Measurements from ENCODE around the gene FBXL20.
A peak's percentile ranks its signal among the peaks of the same experiment; 100 is the strongest.

Gene FBXL20

GRCh38 chr17:39212841-39213480, 188.5 kb downstream of the FBXL20 start:
- H3K27ac ChIP-seq = no peak overlapping the region
- no peak for TF ChIP-seq CTCF (conservative IDR thresholded peaks at IDR 0.05)

- H3K27ac ChIP-seq = no peak overlapping the region
- no peak for TF ChIP-seq CTCF (conservative IDR thresholded peaks at IDR 0.05)
These were observed 189.1 kb downstream of the FBXL20 start for GRCh38 chr17:39212195-39212810.

GRCh38 chr17:39210093-39210434, 191.4 kb downstream of the FBXL20 start:
- peak overlapping the region; percentile 15; the same call in 1 of the 2 replicates for H3K27ac ChIP-seq
- TF ChIP-seq CTCF (conservative IDR thresholded peaks at IDR 0.05) = no peak

- peak overlapping the region; percentile 15; the same call in 1 of the 2 replicates for H3K27ac ChIP-seq
- TF ChIP-seq CTCF (conservative IDR thresholded peaks at IDR 0.05) = no peak
These were observed 191.9 kb downstream of the FBXL20 start for GRCh38 chr17:39209317-39210092.

GRCh38 chr17:39208893-39209292, 192.5 kb downstream of the FBXL20 start:
- H3K27ac ChIP-seq = no peak overlapping the region
- TF ChIP-seq CTCF (conservative IDR thresholded peaks at IDR 0.05) = no peak

GRCh38 chr17:39208136-39208535, 193.3 kb downstream of the FBXL20 start:
- no peak for TF ChIP-seq CTCF (conservative IDR thresholded peaks at IDR 0.05)
- no peak overlapping the region for H3K27ac ChIP-seq

GRCh38 chr17:39205112-39205526, 196.3 kb downstream of the FBXL20 start:
- H3K27ac ChIP-seq = no peak overlapping the region
- no peak for TF ChIP-seq CTCF (conservative IDR thresholded peaks at IDR 0.05)
